SK-N-SH (cell line): ENCODE measurements around the gene ZNF641. TPM values are rescaled to one million over a fixed set of nuclear protein-coding genes. Genes with fewer than 3 reads are reported as not detected.

ENCODE experiments used
- CTCF ChIA-PET: fragments of 300-600, 350-600 bp; formaldehyde crosslinking; extraction: SDS; loops from one replicate; lab custom pipeline; 2021; lab: Yijun Ruan, JAX
- POLR2A ChIA-PET: fragments of 350-600 bp; sonication (Branson Sonifier 250); formaldehyde crosslinking; extraction: SDS; loops from one replicate; lab custom pipeline; 2020; ENCODE audit warnings: antibody characterized with exemption, inconsistent platforms; lab: Yijun Ruan, JAX
- DNase-seq: peaks from one replicate; pipeline ENCODE4 v3.0.0; 2012
- H2AFZ ChIP-seq: fragments of 200-600 bp; sonication (generic); 2 replicates; pipeline ENCODE4 v1.8.1; 2016; ENCODE audit warnings: antibody characterized with exemption, mild to moderate bottlenecking, low read depth
- H3F3A ChIP-seq: fragments of 200-600 bp; sonication (generic); replicated peaks from 2 replicates; pipeline ENCODE3; 2016; ENCODE audit warnings: antibody characterized with exemption, mild to moderate bottlenecking; ENCODE audit not compliant: insufficient read depth
- H3K27ac ChIP-seq, 2 experiments: fragments of 200-500 bp in 1 of 2; fragments of 200-600 bp in 1 of 2; sonication (Bioruptor generic) in 1 of 2; sonication (generic), shearing (Covaris generic) in 1 of 2; 2 replicates each; pipeline versions ENCODE4 v1.5.1 to v1.6.1; 2014 to 2016; ENCODE audit warnings: low read depth in 2 of 2, inconsistent platforms in 1 of 2, low read length in 1 of 2, mild to moderate bottlenecking in 1 of 2, mixed read lengths in 1 of 2
- H3K27me3 ChIP-seq: fragments of 200-600 bp; sonication (generic), shearing (Covaris generic); 2 replicates; pipeline ENCODE4 v1.6.1; 2016; ENCODE audit warnings: mixed run types; ENCODE audit not compliant: insufficient read depth
- H3K36me3 ChIP-seq, 2 experiments: fragments of 200-500 bp in 1 of 2; fragments of 200-600 bp in 1 of 2; sonication (Bioruptor generic) in 1 of 2; sonication (generic) in 1 of 2; replicated peaks in 1 of 2; 2 replicates each; pipeline versions ENCODE3 to v1.5.1; 2014 to 2016; ENCODE audit warnings: low read length in 1 of 2, mild to moderate bottlenecking in 1 of 2; ENCODE audit not compliant: insufficient read depth in 2 of 2, control insufficient read depth in 1 of 2
- H3K4me1 ChIP-seq, 2 experiments: fragments of 200-500 bp in 1 of 2; fragments of 200-600 bp in 1 of 2; sonication (Bioruptor generic) in 1 of 2; sonication (generic), shearing (Covaris generic) in 1 of 2; 2 replicates each; pipeline versions ENCODE4 v1.5.1 to v1.6.1; 2014 to 2016; ENCODE audit warnings: low read depth in 1 of 2, low read length in 1 of 2, mixed run types in 1 of 2; ENCODE audit not compliant: insufficient read depth in 2 of 2, control insufficient read depth in 1 of 2
- H3K4me2 ChIP-seq: fragments of 200-600 bp; sonication (generic), shearing (Covaris generic); 2 replicates; pipeline ENCODE4 v1.6.1; 2017; ENCODE audit warnings: mixed run types
- H3K4me3 ChIP-seq, 2 experiments: fragments of 200-500 bp in 1 of 2; fragments of 200-600 bp in 1 of 2; sonication (Bioruptor generic) in 1 of 2; sonication (generic), shearing (Covaris generic) in 1 of 2; 2 replicates each; pipeline versions ENCODE4 v1.5.1 to v1.8.1; 2014 to 2016; ENCODE audit warnings: low read depth in 2 of 2, inconsistent platforms in 1 of 2, low read length in 1 of 2, mild to moderate bottlenecking in 1 of 2, mixed read lengths in 1 of 2, moderate library complexity in 1 of 2
- H3K79me2 ChIP-seq: fragments of 200-600 bp; sonication (generic); 2 replicates; pipeline ENCODE4 v1.8.1; 2017; ENCODE audit warnings: mild to moderate bottlenecking; ENCODE audit not compliant: insufficient read depth
- H3K9ac ChIP-seq: fragments of 200-600 bp; sonication (generic); 2 replicates; pipeline ENCODE4 v1.6.1; 2017; ENCODE audit warnings: mixed run types
- H3K9me2 ChIP-seq: fragments of 200-600 bp; sonication (generic); 2 replicates; pipeline ENCODE4 v1.6.1; 2017; ENCODE audit warnings: mixed run types
- H3K9me3 ChIP-seq: fragments of 200-600 bp; sonication (generic); 2 replicates; pipeline ENCODE4 v1.6.1; 2017; ENCODE audit warnings: mixed run types, mild to moderate bottlenecking, moderate library complexity
- H4K20me1 ChIP-seq: fragments of 200-600 bp; sonication (generic); 2 replicates; pipeline ENCODE4 v1.6.1; 2017; ENCODE audit warnings: mild to moderate bottlenecking, mixed run types; ENCODE audit not compliant: insufficient read depth
- CHD2 ChIP-seq: fragments of 150-350 bp; IDR thresholded peaks from 2 replicates; pipeline ENCODE4 v1.6.1; 2018; ENCODE audit warnings: low read length; ENCODE audit not compliant: partially characterized antibody
- FOSL2 ChIP-seq: IDR thresholded peaks from 2 replicates; pipeline ENCODE4 v1.4.0; 2012; ENCODE audit warnings: low read depth, mild to moderate bottlenecking, moderate library complexity, borderline replicate concordance
- FOXJ3 ChIP-seq: sonication (generic); formaldehyde crosslinking; IDR thresholded peaks from 2 replicates; pipeline ENCODE4 v1.5.1; 2020; ENCODE audit warnings: mild to moderate bottlenecking, missing genetic modification reagents
- FOXM1 ChIP-seq: IDR thresholded peaks from 2 replicates; pipeline ENCODE4 v1.4.0; 2012; ENCODE audit warnings: low read depth, mild to moderate bottlenecking
- GABPA ChIP-seq: IDR thresholded peaks from 2 replicates; pipeline ENCODE4 v1.4.0; 2012; ENCODE audit warnings: low read depth, mild to moderate bottlenecking
- JUND ChIP-seq: IDR thresholded peaks from 2 replicates; pipeline ENCODE4 v1.4.0; 2012
- MEF2A ChIP-seq: IDR thresholded peaks from 2 replicates; pipeline ENCODE4 v1.4.0; 2012; ENCODE audit warnings: low read depth, borderline replicate concordance
- MXI1 ChIP-seq: IDR thresholded peaks from 2 replicates; pipeline ENCODE4 v1.6.1; 2012; ENCODE audit warnings: mild to moderate bottlenecking, low read depth, low read length, improper control_type of control experiment
- NFIC ChIP-seq: IDR thresholded peaks from 2 replicates; pipeline ENCODE4 v1.4.0; 2012; ENCODE audit warnings: borderline replicate concordance
- NRF1 ChIP-seq: IDR thresholded peaks from 2 replicates; pipeline ENCODE4 v1.6.1; 2012; ENCODE audit warnings: low read depth, mild to moderate bottlenecking, low read length
- POLR2AphosphoS5 ChIP-seq: IDR thresholded peaks from 2 replicates; pipeline ENCODE4 v1.6.1; 2012; ENCODE audit warnings: low read depth, low read length
- RCOR1 ChIP-seq: fragments of 150-350 bp; IDR thresholded peaks from 2 replicates; pipeline ENCODE4 v1.6.1; 2017; ENCODE audit warnings: antibody characterized with exemption, low read length
- SIN3A ChIP-seq: IDR thresholded peaks from 2 replicates; pipeline ENCODE4 v1.6.1; 2012; ENCODE audit warnings: low read depth, mild to moderate bottlenecking, low read length, moderate library complexity, borderline replicate concordance
- TAF1 ChIP-seq: IDR thresholded peaks from 2 replicates; pipeline ENCODE4 v1.6.1; 2012; ENCODE audit warnings: low read depth, mild to moderate bottlenecking, low read length, moderate library complexity, borderline replicate concordance
- YY1 ChIP-seq: IDR thresholded peaks from 2 replicates; pipeline ENCODE4 v1.4.0; 2012; ENCODE audit warnings: low read depth, mild to moderate bottlenecking
- WGBS: methylation state at CpG from one replicate; pipeline ENCODE4 v1.1.6; 2017; ENCODE audit warnings: low lambda C conversion rate; 5-methylcytosine and 5-hydroxymethylcytosine counted together
- polyA plus RNA-seq, 3 experiments: library from polyadenylated mRNA; depleted of rRNA; stranded (reverse); fragments of >200 nt; gene quantifications; 2 replicates each; pipeline ENCODE4 v1.2.3, GENCODE V29; 2012
- TF ChIP-seq, protein P1 (sequence below): IDR thresholded peaks from 2 replicates; pipeline ENCODE4 v1.4.0; 2012; ENCODE audit warnings: low read depth, borderline replicate concordance
- TF ChIP-seq, protein P2 (sequence below): fragments of 150-350 bp; IDR thresholded peaks from 2 replicates; pipeline ENCODE4 v1.6.1; 2017; ENCODE audit warnings: antibody characterized with exemption, low read length, low read depth, borderline replicate concordance
- TF ChIP-seq, protein P3 (sequence below): fragments of 150-350 bp; IDR thresholded peaks from 2 replicates; pipeline ENCODE4 v1.6.1; 2016; ENCODE audit warnings: mild to moderate bottlenecking, low read depth, low read length
- TF ChIP-seq, protein P4 (sequence below): IDR thresholded peaks from 2 replicates; pipeline ENCODE4 v1.4.0; 2012; ENCODE audit warnings: low read depth, borderline replicate concordance
- TF ChIP-seq, protein P5 (sequence below): IDR thresholded peaks from 2 replicates; pipeline ENCODE4 v1.4.0; 2012; ENCODE audit warnings: low read depth

The ZNF641 gene
- polyA plus RNA-seq, 1 of the 3 experiments (the other 2 are of a cell fraction): 1.9 TPM

DNA sequence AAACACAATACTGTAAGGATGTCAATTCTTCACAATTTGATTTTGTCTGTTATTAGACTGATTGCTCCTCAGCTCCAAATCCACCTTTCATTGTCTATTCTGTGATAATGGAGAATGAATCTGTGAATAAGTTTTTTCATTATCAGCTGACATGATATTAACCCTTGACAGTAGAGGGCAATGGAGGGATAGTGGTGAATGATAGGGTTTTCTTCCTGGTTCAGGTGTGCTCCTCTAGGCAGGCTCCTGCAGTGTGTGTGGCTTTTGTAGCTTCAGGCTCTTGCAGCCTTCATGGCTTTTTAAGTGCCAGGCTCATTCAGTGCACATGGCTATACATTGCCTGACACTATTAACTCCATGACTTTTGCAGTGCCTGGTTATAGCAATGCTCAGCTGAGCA is 23.4 kb upstream of the ZNF641 start:
- H3K4me3 ChIP-seq: no peak overlapping the region
- H2AFZ ChIP-seq: no peak overlapping the region
- no peaks in the 10 kb centered on the region for H3K36me3 ChIP-seq
- H3K9me3 ChIP-seq: no peaks in the 10 kb centered on the region
- CTCF ChIA-PET: no interaction called here
- no peaks in the 10 kb centered on the region for H4K20me1 ChIP-seq
- DNase-seq: no peak
- H3K27me3 ChIP-seq: no peaks in the 10 kb centered on the region
- no peaks in the 10 kb centered on the region for H3K4me1 ChIP-seq
- no peaks in the 10 kb centered on the region for H3K79me2 ChIP-seq
- H3F3A ChIP-seq: no peaks in the 10 kb centered on the region
- POLR2A ChIA-PET: no interaction called here
- H3K9ac ChIP-seq: no peak overlapping the region
- TF ChIP-seq, protein P1, sequence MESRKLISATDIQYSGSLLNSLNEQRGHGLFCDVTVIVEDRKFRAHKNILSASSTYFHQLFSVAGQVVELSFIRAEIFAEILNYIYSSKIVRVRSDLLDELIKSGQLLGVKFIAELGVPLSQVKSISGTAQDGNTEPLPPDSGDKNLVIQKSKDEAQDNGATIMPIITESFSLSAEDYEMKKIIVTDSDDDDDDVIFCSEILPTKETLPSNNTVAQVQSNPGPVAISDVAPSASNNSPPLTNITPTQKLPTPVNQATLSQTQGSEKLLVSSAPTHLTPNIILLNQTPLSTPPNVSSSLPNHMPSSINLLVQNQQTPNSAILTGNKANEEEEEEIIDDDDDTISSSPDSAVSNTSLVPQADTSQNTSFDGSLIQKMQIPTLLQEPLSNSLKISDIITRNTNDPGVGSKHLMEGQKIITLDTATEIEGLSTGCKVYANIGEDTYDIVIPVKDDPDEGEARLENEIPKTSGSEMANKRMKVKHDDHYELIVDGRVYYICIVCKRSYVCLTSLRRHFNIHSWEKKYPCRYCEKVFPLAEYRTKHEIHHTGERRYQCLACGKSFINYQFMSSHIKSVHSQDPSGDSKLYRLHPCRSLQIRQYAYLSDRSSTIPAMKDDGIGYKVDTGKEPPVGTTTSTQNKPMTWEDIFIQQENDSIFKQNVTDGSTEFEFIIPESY: no peak
- TF ChIP-seq FOXJ3 (no peak), NRF1 (no peak)
- TF ChIP-seq, protein P2, sequence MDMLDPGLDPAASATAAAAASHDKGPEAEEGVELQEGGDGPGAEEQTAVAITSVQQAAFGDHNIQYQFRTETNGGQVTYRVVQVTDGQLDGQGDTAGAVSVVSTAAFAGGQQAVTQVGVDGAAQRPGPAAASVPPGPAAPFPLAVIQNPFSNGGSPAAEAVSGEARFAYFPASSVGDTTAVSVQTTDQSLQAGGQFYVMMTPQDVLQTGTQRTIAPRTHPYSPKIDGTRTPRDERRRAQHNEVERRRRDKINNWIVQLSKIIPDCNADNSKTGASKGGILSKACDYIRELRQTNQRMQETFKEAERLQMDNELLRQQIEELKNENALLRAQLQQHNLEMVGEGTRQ: no peak
- H3K27ac ChIP-seq: no peak overlapping the region
- no peak overlapping the region for H3K4me2 ChIP-seq
- no peaks in the 10 kb centered on the region for H3K9me2 ChIP-seq

DNA sequence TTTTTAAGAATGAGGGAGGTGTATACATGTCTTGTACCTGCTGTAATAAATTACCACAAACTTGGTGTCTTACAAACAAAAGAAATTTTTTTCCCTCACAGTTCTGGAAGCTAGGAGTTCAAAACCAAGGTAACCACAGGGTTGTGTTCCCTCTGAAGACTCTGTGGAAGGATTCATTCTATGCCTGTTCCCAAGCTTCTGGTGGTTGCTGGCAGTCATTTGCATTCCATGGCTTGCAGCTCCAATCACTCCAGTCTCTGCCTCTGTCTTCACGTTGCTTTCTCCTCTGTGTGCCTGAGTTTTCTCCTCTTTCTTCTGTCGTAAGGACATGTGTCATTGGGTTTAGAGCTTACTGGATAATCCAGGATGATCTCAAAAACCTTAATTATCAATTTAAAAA is 15.4 kb upstream of the ZNF641 start:
- ChIA-PET CTCF (no interaction called here), POLR2A (no interaction called here)
- no peak for TF ChIP-seq JUND
- no peak for TF ChIP-seq MEF2A
- TF ChIP-seq, protein P3, sequence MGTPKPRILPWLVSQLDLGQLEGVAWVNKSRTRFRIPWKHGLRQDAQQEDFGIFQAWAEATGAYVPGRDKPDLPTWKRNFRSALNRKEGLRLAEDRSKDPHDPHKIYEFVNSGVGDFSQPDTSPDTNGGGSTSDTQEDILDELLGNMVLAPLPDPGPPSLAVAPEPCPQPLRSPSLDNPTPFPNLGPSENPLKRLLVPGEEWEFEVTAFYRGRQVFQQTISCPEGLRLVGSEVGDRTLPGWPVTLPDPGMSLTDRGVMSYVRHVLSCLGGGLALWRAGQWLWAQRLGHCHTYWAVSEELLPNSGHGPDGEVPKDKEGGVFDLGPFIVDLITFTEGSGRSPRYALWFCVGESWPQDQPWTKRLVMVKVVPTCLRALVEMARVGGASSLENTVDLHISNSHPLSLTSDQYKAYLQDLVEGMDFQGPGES: no peak
- TF ChIP-seq NRF1: no peak
- TF ChIP-seq, protein P4, sequence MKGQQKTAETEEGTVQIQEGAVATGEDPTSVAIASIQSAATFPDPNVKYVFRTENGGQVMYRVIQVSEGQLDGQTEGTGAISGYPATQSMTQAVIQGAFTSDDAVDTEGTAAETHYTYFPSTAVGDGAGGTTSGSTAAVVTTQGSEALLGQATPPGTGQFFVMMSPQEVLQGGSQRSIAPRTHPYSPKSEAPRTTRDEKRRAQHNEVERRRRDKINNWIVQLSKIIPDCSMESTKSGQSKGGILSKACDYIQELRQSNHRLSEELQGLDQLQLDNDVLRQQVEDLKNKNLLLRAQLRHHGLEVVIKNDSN: no peak
- TF ChIP-seq FOSL2: no peak
- TF ChIP-seq CHD2: no peak
- no peak for TF ChIP-seq RCOR1
- TF ChIP-seq NFIC: no peak
- TF ChIP-seq FOXM1: no peak
- TF ChIP-seq, protein P2: no peak
- TF ChIP-seq GABPA: no peak
- TF ChIP-seq POLR2AphosphoS5: no peak
- TF ChIP-seq SIN3A: no peak
- no peak for TF ChIP-seq TAF1
- TF ChIP-seq, protein P5, sequence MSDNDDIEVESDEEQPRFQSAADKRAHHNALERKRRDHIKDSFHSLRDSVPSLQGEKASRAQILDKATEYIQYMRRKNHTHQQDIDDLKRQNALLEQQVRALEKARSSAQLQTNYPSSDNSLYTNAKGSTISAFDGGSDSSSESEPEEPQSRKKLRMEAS: no peak
- no peak for TF ChIP-seq MXI1
- no peak for TF ChIP-seq YY1
- WGBS: 14% methylated on average over 2 of the region's 2 CpGs
- 0 out of 2 replicates have a peak, but pooled peaks cover 7% of the 10 kb centered on the region for H3K9me2 ChIP-seq
- no peak overlapping the region for H3K27ac ChIP-seq
- H3K4me1 ChIP-seq: no peaks in the 10 kb centered on the region
- H3K4me2 ChIP-seq: no peak overlapping the region
- H3K36me3 ChIP-seq: no peaks in the 10 kb centered on the region
- H3K79me2 ChIP-seq: no peaks in the 10 kb centered on the region
- H2AFZ ChIP-seq: no peak overlapping the region
- H4K20me1 ChIP-seq: no peaks in the 10 kb centered on the region
- H3K9ac ChIP-seq: no peak overlapping the region
- no peaks in the 10 kb centered on the region for H3F3A ChIP-seq
- DNase-seq: no peak
- no peak overlapping the region for H3K4me3 ChIP-seq
- H3K9me3 ChIP-seq: no peaks in the 10 kb centered on the region
- 0 out of 2 replicates have a peak, but pooled peaks cover 4% of the 10 kb centered on the region for H3K27me3 ChIP-seq
